GM18511 (cell line): ENCODE data around the gene GOLGA6L10.
"Not testable (repeated sequence)": the region's sequence is repeated elsewhere in the genome, so short reads cannot be mapped to it uniquely, and the experiment has no call there.

Experiments
- ATAC-seq: cut with Tn5 transposase; IDR thresholded peaks from one replicate; pipeline ENCODE4 v1.9.1; 2021; ENCODE audit warnings: mild to moderate bottlenecking, moderate library complexity; ENCODE audit not compliant: unreplicated experiment

The GOLGA6L10 gene, protein sequence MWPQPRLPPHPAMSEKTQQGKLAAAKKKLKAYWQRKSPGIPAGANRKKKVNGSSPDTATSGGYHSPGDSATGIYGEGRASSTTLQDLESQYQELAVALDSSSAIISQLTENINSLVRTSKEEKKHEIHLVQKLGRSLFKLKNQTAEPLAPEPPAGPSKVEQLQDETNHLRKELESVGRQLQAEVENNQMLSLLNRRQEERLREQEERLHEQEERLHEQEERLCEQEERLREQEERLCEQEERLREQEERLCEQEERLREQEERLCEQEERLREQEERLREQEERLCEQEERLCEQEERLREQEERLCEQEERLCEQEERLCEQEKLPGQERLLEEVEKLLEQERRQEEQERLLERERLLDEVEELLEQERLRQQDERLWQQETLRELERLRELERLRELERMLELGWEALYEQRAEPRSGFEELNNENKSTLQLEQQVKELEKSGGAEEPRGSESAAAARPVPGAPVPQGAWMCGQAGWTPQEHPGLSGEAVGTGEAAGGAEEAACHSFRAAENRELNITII

DNA sequence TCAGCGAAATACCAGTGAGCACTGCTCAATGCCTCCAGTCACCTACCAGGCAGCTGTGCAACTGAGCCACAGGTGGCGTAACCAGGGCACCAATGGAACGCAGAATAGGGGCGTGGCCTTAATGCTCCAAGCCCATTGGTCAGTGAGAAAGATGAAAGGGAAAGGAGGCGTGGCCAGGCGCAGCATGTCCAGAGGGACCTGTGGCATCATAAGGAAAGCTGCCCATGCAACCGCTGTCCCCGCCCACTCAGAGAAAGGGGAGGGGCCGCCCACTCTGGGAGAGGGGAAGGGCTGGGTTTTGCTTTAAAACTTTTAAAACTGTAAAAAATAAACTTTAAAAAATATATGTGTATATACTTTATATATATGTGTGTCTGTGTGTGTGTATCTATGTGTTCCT is at the start of gene GOLGA6L10:
Gene GOLGA6L10, minus strand, starts transcription at position 101 of the 400 bp plus-strand sequence. Its CDS starts 100 bp downstream, at position 1.
- not testable (repeated sequence) for ATAC-seq

DNA sequence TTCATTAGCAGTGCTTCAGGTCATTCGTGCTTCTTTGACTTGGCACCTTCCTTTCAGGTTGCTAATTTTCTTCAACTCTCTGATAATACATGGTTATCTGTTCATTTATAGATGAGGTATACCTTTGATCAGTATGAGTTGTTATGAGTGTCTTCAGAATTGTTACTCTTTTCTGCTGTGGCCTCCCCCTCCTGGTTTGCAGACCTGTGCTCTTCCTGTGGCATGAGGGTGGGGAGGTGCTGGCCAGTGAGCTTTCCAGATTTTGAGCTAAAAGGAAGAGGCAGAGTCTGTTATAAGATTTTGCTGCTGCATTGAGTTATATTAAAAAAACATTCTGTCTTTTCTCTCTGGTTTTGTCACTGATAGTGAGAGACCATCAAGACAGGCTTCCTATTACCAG is 49.5 kb upstream of the GOLGA6L10 start:
- ATAC-seq = no peak

DNA sequence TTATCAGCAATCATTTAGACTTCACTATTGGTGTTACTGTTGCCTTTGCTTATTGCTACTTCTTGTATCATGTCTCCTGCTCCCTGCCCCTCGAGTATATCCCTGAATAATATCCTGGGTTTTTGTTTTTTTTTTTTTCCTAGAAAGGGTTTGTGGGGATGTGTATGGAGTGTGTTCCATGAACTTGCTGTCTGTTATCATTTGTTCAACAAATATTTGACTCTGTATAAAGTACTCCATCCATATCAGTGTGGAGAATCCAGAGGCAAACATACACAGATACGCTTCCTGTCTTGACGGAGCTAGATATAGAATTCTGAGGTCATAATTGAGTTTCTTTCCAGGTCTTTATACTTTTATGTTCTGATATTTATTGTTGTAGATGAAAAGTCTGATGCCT is 48.5 kb upstream of the GOLGA6L10 start:
- ATAC-seq = no peak

DNA sequence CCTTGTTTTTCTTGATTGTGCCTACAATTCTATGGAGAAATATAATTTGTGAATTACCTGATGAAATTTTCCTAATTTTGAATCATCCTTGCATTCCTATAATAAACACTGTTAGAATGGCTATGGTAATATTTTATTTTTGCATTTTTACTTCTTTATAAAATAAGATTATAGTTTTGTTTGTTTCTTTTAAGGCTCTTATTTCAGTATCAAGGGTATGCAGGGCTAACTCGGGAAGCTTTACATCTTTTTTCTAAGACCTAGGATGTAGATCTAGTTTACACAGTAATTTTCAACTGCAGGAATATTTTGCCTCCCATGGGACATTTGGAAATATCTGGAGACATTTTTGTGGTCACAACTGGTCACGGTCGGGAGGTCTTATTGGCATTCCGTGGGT is 46.5 kb upstream of the GOLGA6L10 start:
- not testable (repeated sequence) for ATAC-seq

DNA sequence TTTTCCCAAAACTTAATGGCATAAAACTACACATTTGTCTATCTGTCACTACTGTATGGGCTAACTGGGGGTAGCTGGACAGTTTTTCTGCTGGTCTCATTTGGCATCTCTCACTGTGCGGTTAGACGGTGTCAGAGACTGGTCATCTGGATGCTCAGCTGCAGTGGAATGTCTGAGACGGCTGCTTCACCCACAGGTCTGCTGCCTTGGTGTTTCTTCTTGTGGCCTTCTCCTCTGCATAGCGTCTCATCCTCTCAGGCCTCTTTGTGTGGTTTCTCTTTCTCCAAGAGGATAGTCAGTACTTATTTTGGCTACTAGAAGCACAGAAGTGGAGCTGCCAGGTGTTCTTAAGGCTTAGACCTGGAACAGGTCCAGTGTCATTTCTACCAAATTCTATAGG is 44.4 kb upstream of the GOLGA6L10 start:
- no peak for ATAC-seq

DNA sequence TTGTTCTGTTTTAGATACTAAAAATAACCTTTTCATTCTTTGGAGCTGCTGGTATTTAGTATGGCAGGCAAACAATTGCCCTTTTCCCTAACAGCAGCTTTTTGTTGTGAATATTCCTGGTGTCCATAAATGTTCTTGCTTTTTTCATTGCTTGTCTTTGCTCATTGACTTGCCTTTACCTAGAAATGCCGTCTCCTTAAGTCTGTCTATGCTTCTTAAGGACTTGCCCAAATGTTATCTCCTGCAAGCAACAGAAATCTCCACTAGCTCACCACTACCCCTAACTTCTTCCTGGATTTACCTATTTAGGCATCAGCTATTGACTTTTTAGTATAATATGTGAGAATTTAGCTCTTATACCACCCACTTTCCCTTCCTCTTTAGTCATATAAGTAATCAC is 42.8 kb upstream of the GOLGA6L10 start:
- not testable (repeated sequence) for ATAC-seq

DNA sequence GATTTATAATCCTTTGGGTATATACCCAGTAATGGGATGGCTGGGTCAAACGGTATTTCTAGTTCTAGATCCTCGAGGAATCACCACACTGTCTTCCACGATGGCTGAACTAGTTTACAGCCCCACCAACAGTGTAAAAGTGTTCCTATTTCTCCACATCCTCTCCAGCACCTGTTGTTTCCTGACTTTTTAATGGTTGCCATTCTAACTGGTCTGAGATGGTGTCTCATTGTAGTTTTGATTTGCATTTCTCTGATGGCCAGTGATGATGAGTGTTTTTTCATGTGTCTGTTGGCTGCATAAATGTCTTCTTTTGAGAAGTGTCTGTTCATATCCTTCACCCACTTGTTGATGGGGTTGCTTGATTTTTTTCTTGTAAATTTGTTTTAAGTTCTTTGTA is 40.9 kb upstream of the GOLGA6L10 start:
- ATAC-seq = not testable (repeated sequence)

DNA sequence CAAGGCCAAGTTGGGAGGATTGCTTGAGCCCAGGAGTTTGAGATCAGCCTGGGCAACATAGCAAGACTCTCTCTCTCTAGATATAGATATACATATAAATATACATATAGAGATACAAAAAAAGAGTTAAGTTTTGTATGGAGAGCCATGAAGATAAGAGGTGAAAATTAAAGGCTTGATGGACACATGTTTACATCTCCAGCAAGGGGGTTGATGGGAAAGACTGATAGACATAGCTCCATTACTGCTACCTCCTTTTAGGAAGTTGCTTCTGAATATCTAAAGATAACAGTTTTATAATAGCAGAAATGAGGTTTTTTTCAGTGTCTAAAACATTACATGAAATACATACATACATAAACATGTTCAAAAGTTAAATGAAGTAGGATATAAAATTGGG is 37.9 kb upstream of the GOLGA6L10 start:
- ATAC-seq = not testable (repeated sequence)

DNA sequence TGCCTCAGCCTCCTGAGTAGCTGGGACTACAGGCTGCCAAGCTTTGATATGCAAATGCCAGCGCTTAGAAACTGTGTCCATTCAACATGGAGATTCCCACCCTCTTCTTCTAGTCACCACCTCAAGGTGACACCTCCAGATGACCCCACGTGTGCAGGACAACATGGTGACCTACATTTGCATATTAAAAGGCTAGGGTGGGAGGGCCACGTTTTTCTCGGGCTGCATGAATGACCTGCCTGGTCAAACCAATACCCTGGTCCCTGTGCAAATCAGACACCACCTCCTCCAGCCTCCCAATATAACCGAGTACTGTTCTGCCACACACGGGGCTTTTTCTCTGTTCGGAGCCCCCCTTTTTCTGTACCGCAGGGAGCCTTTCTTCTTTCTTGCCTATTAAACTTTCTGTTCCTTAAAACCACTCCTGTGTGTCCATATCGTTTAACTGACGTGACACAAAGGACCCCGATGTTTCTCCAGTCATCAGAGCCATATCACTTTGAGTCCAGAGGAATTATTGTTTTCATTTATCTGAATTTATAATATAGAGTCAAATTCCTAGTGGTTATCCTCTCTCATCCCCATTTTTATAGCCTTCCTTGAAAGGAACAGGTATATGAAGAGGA is 32.2 kb upstream of the GOLGA6L10 start:
- ATAC-seq = not testable (repeated sequence)

DNA sequence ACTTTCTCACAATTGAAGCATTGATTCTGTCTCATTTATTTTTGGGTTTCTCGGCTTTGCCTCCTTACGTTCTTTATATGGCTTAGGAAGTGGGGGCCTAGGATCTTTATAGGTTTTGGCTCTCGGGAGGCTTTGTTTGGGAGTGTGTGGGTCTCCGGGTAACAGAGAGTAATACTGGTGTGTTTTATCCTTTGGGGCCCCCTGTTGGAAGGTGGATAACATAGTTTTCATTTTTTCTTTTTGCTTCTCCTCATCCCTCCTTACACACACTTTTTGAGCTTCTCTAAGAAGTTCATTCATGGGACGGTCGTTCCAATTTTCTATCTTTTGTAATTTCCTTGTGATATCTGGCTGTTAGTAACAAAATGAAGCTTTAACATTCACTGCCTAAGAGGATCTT is 30.3 kb upstream of the GOLGA6L10 start:
- ATAC-seq = not testable (repeated sequence)

DNA sequence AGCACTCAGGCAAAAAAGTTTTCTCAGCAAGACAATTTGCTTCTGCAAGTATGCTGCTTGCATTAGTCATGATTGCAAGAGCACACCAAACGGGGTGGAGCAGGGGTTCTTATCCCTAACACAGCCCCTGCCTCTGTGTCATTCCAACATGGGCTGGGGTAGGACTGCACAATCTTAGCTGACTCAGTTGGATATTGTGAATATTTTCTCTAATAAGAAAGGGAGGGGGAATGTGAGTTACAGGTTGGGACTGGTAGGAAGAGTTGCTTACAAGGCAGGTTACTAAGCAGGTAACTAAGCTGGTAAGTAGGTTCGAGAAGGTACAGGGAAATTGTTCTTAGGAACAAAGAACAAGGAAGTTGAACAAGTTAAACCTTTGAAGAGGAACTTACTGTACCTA is 24.4 kb upstream of the GOLGA6L10 start:
- not testable (repeated sequence) for ATAC-seq

DNA sequence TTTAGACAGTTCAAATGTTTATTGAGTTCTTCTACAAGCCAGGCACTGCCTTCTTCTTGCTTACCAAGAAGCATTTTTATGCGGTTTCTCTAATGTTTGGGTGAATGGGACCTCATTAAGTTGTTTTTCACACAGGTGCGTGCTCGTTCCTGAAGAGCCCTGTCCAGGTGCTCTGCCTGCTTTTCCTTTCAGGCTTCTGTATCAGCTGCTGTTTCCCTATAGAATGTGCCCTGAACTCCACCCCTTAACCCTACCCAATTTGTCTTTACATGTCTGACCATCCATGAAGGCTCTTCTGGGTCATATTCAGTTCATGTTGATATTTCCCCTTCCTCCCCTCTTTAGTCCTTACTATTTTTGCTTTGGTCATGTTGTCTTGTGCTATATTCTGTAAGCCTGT is 22.4 kb upstream of the GOLGA6L10 start:
- no peak for ATAC-seq

DNA sequence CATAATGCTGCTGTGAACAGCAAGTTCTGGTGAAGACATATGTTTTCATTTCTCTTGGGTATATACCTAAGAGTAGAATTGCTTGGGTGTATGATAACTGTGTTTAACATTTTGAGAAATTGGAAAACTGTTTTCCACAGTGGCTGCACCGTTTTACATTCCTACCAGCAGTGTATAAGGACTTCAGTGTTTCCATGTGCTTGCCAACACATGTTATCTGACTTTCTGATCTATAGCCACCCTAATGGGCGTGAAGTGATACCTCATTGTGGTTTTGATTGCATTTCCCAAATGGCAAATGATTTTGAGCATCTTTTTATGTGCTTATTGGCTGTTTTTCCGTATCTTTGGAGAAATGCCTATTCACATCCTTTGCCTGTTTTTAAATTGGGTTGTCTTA is 18.5 kb upstream of the GOLGA6L10 start:
- not testable (repeated sequence) for ATAC-seq

DNA sequence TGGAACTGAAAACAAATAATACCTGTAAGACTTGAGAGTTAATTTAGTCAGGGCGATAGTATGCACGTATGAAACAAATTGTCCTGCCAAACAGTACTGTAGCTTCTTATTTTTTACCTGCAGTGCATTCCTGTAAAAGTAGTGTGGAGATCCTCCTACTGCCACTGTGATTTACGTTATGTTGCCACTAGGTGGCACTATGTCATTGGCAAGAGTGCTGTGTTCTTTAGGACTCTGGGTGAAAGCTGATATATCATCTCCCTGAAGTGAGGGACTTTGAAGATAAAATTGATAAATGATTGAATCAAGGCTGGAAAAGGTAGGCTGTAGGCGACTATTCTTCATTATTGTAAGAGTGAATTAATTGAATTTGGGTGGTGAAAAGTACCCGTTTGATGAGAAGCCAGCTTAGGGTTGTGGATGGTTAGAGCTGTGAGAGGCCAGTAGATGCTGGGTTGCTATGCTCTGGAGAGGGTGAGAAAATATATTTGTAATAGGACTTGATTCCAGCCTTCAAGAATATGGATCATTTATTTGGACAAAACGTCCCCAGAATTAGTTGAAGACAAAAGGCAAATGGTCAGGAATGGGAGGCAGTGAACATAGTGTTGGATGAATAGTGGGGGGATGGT is 16.5 kb upstream of the GOLGA6L10 start:
- peak; percentile 86 for ATAC-seq

DNA sequence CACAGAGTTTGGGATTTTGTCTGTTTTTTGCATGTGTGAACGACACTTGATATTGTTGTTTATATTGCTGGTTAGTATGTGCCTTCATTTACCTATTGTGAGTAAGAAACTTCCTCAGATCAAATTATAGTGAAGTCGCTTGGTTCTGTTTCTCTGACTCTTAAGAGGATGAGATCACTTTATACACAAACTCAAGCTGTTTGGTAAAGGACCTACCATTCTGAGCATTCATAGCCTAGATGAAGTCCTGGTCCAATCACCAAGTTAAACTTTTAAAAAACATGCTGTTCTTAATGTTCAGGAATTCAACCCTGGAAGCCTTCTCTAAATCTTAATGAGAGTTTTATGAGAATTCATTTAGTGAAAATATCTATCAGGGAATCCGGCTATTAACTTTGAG is 15.3 kb upstream of the GOLGA6L10 start:
- ATAC-seq = not testable (repeated sequence)

DNA sequence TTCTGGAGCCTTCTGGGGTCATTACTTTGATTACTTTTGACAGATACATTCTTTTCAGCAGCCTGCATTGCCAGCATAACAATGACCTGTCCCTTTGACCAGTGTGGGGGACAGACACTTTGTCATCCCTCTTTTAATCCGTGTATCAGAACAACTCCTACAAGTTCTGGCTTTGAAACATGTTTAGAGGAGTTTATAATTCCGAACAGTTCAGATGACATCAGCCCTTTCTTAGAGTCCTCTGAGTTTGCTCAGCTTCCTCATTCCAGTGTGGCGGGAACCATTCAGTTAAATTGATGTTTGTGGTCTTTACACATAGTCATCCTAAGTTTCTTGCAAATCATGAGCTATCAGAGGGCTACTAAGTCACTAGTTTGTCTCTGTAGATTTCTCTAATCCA is 13.5 kb upstream of the GOLGA6L10 start:
- not testable (repeated sequence) for ATAC-seq

DNA sequence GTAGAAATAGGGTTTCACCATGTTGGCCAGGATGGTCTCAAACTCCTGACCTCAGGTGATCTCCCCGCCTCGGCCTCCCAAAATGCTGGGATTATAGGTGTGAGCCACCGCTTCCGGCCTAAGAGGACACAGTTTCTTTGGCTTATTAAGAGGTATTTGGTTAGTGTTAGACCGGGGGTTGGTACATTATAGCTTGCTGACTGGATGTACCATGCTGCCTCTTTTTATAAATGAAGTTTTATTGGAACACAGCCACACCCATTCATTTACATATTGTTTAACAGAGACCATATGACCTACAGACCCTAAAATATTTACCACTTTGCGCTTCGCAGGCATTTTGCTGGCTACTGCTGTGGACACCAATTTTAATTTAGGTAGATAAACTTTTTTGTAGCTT is 11.3 kb upstream of the GOLGA6L10 start:
- not testable (repeated sequence) for ATAC-seq

DNA sequence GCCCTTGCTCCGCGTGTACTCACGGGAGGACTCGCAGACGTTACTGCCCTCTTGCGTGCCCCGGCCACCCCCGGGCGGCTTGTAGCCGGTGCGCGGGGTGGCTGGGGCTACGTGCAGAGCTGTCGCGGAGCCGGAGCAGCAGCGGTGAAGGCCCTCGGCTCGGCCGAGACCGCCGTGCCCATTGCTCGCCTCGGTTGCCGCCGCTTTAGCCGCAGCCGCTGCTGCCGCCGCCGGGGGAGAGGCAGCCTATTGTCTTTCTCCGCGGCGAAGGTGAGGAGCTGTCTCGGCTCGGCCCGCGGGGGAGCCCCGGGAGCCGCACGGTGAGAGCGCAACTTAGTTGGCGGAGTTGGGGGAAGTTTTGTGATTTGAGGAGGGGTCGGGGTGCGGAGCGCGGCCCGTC is 5.8 kb upstream of the GOLGA6L10 start:
- ATAC-seq = not testable (repeated sequence)

DNA sequence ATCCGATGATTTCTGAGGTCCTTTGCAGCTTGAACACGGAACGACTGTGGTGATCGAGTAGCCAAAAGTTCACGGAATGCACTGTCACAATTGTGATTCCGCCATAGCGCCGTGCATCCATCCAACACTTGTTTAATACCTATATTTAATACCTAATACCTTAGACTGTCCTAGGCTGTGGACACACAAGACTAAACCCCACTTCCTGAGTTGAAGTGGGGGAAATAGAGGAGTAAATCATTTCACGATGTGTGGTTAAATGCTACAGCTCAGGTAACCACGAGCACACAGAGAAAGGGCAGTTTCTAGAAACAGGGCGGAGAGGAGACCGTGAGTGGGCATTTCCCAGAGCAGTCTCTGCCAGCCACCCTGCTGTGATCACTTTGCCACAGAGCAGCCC is 5.3 kb upstream of the GOLGA6L10 start:
- ATAC-seq = not testable (repeated sequence)

DNA sequence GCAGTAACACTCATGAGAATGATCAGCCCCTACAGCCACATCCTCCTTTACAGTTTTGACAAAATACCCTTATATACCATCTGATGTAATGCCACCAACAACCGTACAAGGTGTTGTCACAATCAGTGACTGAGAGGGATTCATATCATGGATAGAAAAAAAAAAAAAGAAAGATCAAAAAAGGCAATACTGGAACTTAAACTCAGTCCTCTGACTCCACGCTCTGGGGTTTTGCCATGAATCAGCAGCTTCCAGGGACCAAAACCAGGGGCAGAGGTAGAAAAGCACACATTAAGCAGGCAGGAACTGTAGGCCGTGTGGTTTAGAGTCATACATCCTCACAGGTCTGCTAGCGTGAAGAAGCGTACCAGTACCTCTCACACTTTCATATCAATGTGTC is 1.6 kb downstream of the GOLGA6L10 start:
- not testable (repeated sequence) for ATAC-seq

DNA sequence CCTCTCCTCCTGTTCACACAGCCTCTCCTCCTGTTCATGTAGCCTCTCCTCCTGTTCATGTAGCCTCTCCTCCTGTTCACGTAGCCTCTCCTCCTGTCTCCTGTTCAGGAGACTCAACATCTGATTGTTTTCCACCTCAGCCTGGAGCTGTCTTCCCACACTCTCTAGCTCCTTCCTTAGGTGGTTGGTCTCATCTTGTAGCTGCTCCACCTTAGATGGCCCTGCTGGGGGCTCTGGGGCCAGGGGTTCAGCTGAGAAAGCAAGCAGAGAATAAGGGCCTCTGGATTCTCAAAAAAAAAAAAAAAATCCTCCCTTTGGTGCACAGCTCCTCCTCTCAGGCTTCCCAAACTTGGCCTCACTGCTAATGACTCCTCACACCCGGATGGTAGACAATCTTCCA is 4.1 kb downstream of the GOLGA6L10 start:
- not testable (repeated sequence) for ATAC-seq

DNA sequence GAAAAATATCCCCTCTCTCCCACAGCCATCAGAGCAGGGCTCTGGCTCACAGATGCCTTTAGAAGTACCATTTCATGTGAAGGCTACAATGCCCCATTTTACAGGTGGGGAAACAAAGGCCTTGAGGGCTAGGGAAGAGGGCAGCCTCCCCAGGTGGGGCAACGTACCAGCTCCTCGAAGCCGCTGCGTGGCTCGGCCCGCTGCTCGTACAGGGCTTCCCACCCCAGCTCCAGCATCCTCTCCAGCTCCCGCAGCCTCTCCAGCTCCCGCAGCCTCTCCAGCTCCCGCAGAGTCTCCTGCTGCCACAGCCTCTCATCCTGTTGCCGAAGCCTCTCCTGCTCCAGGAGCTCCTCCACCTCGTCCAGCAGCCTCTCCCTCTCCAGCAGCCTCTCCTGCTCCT is 4.9 kb downstream of the GOLGA6L10 start:
- ATAC-seq = not testable (repeated sequence)
